H54 (cell line): ENCODE measurements around the gene DUT.

Experiments used
- DNase-seq: peaks from one replicate; pipeline ENCODE4 v3.0.0; 2011; ENCODE audit warnings: low spot score, mixed read lengths; ENCODE audit not compliant: insufficient read length
- FAIRE-seq: peaks from 3 replicates; lab custom pipeline; 2011; peaks lifted over from hg19 to GRCh38; lab: Jason Lieb, UNC
- POLR2A ChIP-seq: IDR thresholded peaks from 2 replicates; pipeline ENCODE4 v1.6.1; 2011; ENCODE audit warnings: low read depth, mild to moderate bottlenecking, low read length

DUT gene

GRCh38 chr15:48337607-48338006 lies 6.4 kb downstream of the DUT start:
- DNase-seq: no peak
- TF ChIP-seq POLR2A: no peak
- no peak for FAIRE-seq

- no peak for DNase-seq
- TF ChIP-seq POLR2A: no peak
- FAIRE-seq: no peak
These were observed 8.9 kb downstream of the DUT start for GRCh38 chr15:48340111-48340510.

- DNase-seq: no peak
- no peak for TF ChIP-seq POLR2A
- FAIRE-seq: no peak
These were observed 12.6 kb downstream of the DUT start for GRCh38 chr15:48343865-48344264.

- FAIRE-seq (no peak), DNase-seq (no peak)
- TF ChIP-seq POLR2A: no peak
These were observed 14.3 kb downstream of the DUT start for GRCh38 chr15:48345516-48345915.

GRCh38 chr15:48352474-48353072 lies 21.3 kb downstream of the DUT start:
- DNase-seq (no peak), FAIRE-seq (peak; percentile 82)
- TF ChIP-seq POLR2A: no peak

- DNase-seq (no peak), FAIRE-seq (no peak)
- no peak for TF ChIP-seq POLR2A
These were observed 23.6 kb downstream of the DUT start for GRCh38 chr15:48354694-48355303.

GRCh38 chr15:48355377-48355776 lies 24.1 kb downstream of the DUT start:
- FAIRE-seq: no peak

GRCh38 chr15:48358229-48359152 lies 27.3 kb downstream of the DUT start:
- no peak for TF ChIP-seq POLR2A
- peak; percentile 58 for FAIRE-seq
- DNase-seq: no peak

More at GRCh38 chr15:48355377-48355776, 24.1 kb downstream of the DUT start:
- DNase-seq: no peak
- TF ChIP-seq POLR2A: no peak

- FAIRE-seq: no peak
These were observed 29.6 kb downstream of the DUT start for GRCh38 chr15:48360841-48361240.

GRCh38 chr15:48361685-48362084 lies 30.5 kb downstream of the DUT start:
- no peak for TF ChIP-seq POLR2A
- no peak for FAIRE-seq
- DNase-seq: no peak

More at GRCh38 chr15:48360841-48361240, 29.6 kb downstream of the DUT start:
- TF ChIP-seq POLR2A: no peak
- no peak for DNase-seq

- TF ChIP-seq POLR2A: no peak
- DNase-seq: no peak
- no peak for FAIRE-seq
These were observed 32.2 kb downstream of the DUT start for GRCh38 chr15:48363474-48363873.

- DNase-seq: no peak
- FAIRE-seq: no peak
- no peak for TF ChIP-seq POLR2A
These were observed 34.3 kb downstream of the DUT start for GRCh38 chr15:48365575-48365974.

- DNase-seq (no peak), FAIRE-seq (no peak)
- no peak for TF ChIP-seq POLR2A
These were observed 35.5 kb downstream of the DUT start for GRCh38 chr15:48366584-48367312.

GRCh38 chr15:48367483-48367882 lies 36.3 kb downstream of the DUT start:
- no peak for TF ChIP-seq POLR2A
- no peak for DNase-seq
- no peak for FAIRE-seq
